Fibroblast of lung (primary cell): ENCODE measurements around the gene SPHK2. TPM values are rescaled to one million over a fixed set of nuclear protein-coding genes. Genes with fewer than 3 reads are reported as not detected.

Source experiments
- DNase-seq, 2 donors: peaks; one replicate each; pipeline versions ENCODE4 v3.0.0 to v3.0.0-alpha.2; 2010; ENCODE audit warnings: low read depth in 2 of 2
- H2AFZ ChIP-seq: 2 replicates; pipeline ENCODE4 v1.5.1; 2012; ENCODE audit warnings: low read length, control low read depth, inconsistent platforms
- H3K27ac ChIP-seq: 2 replicates; pipeline ENCODE4 v1.5.1; 2011; ENCODE audit warnings: low read length, control low read depth; ENCODE audit not compliant: insufficient read depth
- H3K27me3 ChIP-seq: 2 replicates; pipeline ENCODE4 v1.5.1; 2011; ENCODE audit warnings: mild to moderate bottlenecking, low read length; ENCODE audit not compliant: control insufficient read depth, insufficient read depth
- H3K36me3 ChIP-seq: 2 replicates; pipeline ENCODE4 v1.5.1; 2011; ENCODE audit warnings: low read length; ENCODE audit not compliant: control insufficient read depth, insufficient read depth
- H3K4me1 ChIP-seq: 2 replicates; pipeline ENCODE4 v1.5.1; 2011; ENCODE audit warnings: low read length; ENCODE audit not compliant: control insufficient read depth, insufficient read depth; ENCODE audit errors: extremely low read depth
- H3K4me2 ChIP-seq: 2 replicates; pipeline ENCODE4 v1.5.1; 2011; ENCODE audit warnings: low read length, control low read depth; ENCODE audit not compliant: insufficient read depth; ENCODE audit errors: extremely low read depth
- H3K4me3 ChIP-seq, 4 experiments: fragments of 200-600 bp in 1 of 4; sonication (generic) in 1 of 4; replicated peaks in 1 of 4; 2 replicates each; pipeline ENCODE4 v1.5.1; 2011 to 2016; ENCODE audit warnings: low read length in 4 of 4, low read depth in 3 of 4, mild to moderate bottlenecking in 3 of 4, control low read depth in 2 of 4, inconsistent platforms in 1 of 4, mixed read lengths in 1 of 4; ENCODE audit not compliant: insufficient read depth in 1 of 4; ENCODE audit errors: control extremely low read depth in 1 of 4
- H3K79me2 ChIP-seq: 2 replicates; pipeline ENCODE4 v1.5.1; 2012; ENCODE audit warnings: mild to moderate bottlenecking, low read length, inconsistent platforms; ENCODE audit not compliant: control insufficient read depth, insufficient read depth
- H3K9ac ChIP-seq: 2 replicates; pipeline ENCODE4 v1.5.1; 2011; ENCODE audit warnings: mild to moderate bottlenecking, low read length, control low read depth; ENCODE audit not compliant: insufficient read depth
- H3K9me3 ChIP-seq: 2 replicates; pipeline ENCODE4 v1.5.1; 2012; ENCODE audit warnings: low read depth, low read length; ENCODE audit not compliant: control insufficient read depth, insufficient read depth
- H4K20me1 ChIP-seq: 2 replicates; pipeline ENCODE4 v1.5.1; 2011; ENCODE audit warnings: low read length; ENCODE audit not compliant: control insufficient read depth, insufficient read depth; ENCODE audit errors: extremely low read depth
- EZH2 ChIP-seq: IDR thresholded peaks from 2 replicates; pipeline ENCODE4 v1.5.1; 2012; ENCODE audit warnings: low read length, control low read depth, mild to moderate bottlenecking; ENCODE audit errors: missing control alignments
- polyA plus RNA-seq, 2 donors: library from polyadenylated mRNA; depleted of rRNA in 1 of 2; stranded (reverse) in 1 of 2; unstranded in 1 of 2; fragments of >200 nt; gene quantifications; 2 replicates each; pipeline ENCODE4 v1.2.1, GENCODE V29; 2011 to 2012; ENCODE audit warnings: missing spikeins in 1 of 2
- total RNA-seq: library from RNA; depleted of rRNA; stranded (reverse); fragments of >200 nt; gene quantifications from 2 replicates; pipeline ENCODE4 v1.2.1, GENCODE V29; 2014
- TF ChIP-seq, protein P1 (sequence below), 2 donors: IDR thresholded peaks in 1 of 2; conservative IDR thresholded peaks in 1 of 2; 1 replicate in 1 of 2; 2 replicates in 1 of 2; pipeline ENCODE4 v1.5.1; 2011 to 2012; ENCODE audit warnings: low read length in 2 of 2, control low read depth in 1 of 2, inconsistent platforms in 1 of 2, low read depth in 1 of 2, mild to moderate bottlenecking in 1 of 2

The SPHK2 gene
- total and polyA plus RNA-seq, 2 donors (not counting 1 experiment from before 2014, with no cell fraction given): 3.4 to 9.6 TPM

DNA sequence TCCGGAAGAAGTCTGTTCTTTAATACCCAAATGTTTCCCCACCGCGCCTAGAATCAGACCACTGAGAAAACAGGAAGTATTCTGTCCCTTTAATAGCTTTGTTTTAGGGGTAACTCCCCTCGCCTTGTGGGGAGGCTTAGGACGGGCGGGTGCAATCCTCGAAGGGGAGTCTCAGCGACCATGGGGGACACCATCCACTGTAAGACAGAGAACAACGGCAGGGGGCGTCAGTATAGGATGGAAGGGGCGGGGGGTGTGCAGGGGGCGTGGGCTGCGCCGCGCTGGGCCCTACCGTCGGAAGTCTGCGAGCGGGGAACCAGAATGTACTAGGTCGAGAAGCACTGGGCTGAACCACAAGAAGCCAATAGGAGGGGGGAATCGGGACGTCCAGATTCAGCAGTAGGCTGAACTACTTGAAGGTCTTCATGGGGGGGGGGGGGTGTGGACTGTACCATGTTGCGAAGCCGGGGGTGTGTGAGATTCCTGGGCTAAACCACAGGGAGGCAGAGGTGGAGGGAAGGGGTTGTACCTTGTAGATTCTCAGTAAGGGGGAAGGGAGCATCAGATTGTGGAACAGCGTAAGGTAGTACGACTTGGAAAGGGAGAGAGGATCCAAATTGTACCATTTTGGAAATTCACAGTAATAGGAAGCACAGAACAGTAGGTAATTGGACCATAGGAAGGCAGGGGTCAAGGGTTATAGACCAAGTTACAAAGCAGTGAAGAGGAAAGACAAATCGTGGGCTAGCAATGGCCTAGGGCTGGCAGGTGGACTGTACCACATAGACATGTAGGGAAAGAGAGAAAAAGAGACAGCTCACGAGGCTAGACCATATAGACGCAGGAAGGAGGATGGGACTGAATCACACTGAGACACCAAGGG, 18.9 kb downstream of the SPHK2 start:
- H4K20me1 ChIP-seq: no peaks in the 10 kb centered on the region
- peak overlapping the region; percentile 69 for H3K4me2 ChIP-seq
- H3K9me3 ChIP-seq: no peaks in the 10 kb centered on the region
- peak overlapping the region; percentile 72 for H3K9ac ChIP-seq
- TF ChIP-seq, protein P1, sequence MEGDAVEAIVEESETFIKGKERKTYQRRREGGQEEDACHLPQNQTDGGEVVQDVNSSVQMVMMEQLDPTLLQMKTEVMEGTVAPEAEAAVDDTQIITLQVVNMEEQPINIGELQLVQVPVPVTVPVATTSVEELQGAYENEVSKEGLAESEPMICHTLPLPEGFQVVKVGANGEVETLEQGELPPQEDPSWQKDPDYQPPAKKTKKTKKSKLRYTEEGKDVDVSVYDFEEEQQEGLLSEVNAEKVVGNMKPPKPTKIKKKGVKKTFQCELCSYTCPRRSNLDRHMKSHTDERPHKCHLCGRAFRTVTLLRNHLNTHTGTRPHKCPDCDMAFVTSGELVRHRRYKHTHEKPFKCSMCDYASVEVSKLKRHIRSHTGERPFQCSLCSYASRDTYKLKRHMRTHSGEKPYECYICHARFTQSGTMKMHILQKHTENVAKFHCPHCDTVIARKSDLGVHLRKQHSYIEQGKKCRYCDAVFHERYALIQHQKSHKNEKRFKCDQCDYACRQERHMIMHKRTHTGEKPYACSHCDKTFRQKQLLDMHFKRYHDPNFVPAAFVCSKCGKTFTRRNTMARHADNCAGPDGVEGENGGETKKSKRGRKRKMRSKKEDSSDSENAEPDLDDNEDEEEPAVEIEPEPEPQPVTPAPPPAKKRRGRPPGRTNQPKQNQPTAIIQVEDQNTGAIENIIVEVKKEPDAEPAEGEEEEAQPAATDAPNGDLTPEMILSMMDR (conservative IDR thresholded peaks at IDR 0.05 in 1 of 2, IDR thresholded peaks at IDR 0.05 in 1 of 2; ENCODE audit: low read depth in 1 of 2, low read length in 2 of 2): peak in 1 of 2 donors; percentile 20
- no peak for TF ChIP-seq EZH2
- peak; percentile 96 to 97 for DNase-seq
- no peaks in the 10 kb centered on the region for H3K36me3 ChIP-seq
- peak overlapping the region; percentile 53 for H2AFZ ChIP-seq
- peak overlapping the region; percentile 90 for H3K27ac ChIP-seq
- H3K79me2 ChIP-seq: no peaks in the 10 kb centered on the region
- no peaks in the 10 kb centered on the region for H3K27me3 ChIP-seq
- peak overlapping the region; percentile 50 to 81 (median 64) for H3K4me3 ChIP-seq
- peaks cover 30% of the 10 kb centered on the region for H3K4me1 ChIP-seq

DNA sequence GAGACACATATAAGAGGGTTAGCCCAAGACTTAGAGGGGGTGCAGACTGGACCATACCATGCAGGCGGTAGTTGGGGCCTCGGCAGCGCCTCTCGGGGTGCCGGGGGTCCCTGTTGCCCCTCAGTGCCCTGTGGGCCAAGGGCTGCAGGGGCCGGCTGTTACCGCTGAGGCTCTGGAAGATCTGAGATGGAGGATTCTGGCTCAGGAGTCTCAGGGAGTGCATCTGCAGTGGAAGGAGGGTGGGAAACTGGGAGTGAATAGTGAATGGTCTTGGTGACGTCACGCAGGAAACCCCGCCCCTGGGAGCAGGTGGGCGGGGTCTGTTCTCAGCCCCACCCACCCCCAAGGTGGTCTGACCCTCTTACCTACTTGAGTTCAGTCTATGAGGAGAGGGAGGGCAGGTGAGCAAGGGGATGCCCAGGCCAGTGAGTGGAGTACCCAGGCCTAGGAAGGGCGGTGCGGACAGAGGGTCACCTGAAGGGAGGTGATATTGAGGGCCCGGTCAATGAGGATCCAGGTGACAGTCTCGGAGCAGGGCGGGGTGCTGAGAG, 19.6 kb downstream of the SPHK2 start:
- H3K4me3 ChIP-seq: peak overlapping the region in 1 of 4 experiments; percentile 81
- no peaks in the 10 kb centered on the region for H3K9me3 ChIP-seq
- no peaks in the 10 kb centered on the region for H3K36me3 ChIP-seq
- H3K4me1 ChIP-seq: peaks cover 24% of the 10 kb centered on the region
- H2AFZ ChIP-seq: no peak overlapping the region
- H4K20me1 ChIP-seq: no peaks in the 10 kb centered on the region
- no peak overlapping the region for H3K4me2 ChIP-seq
- no peak overlapping the region for H3K9ac ChIP-seq
- H3K27ac ChIP-seq: no peak overlapping the region
- no peak for DNase-seq
- no peaks in the 10 kb centered on the region for H3K27me3 ChIP-seq
- no peaks in the 10 kb centered on the region for H3K79me2 ChIP-seq
- TF ChIP-seq, protein P1 (conservative IDR thresholded peaks at IDR 0.05 in 1 of 2, IDR thresholded peaks at IDR 0.05 in 1 of 2; ENCODE audit: low read depth in 1 of 2, low read length in 2 of 2): no peak
- no peak for TF ChIP-seq EZH2
